LHCN-M2 (cell line): ENCODE data around the gene MAN2A1. TPM values are rescaled to one million over a fixed set of nuclear protein-coding genes. Genes with fewer than 3 reads are reported as not detected.

ENCODE experiments used
- DNase-seq: peaks from one replicate; pipeline ENCODE4 v3.0.0-alpha.2; 2012; ENCODE audit warnings: low read depth
- total RNA-seq: library from RNA; depleted of rRNA; stranded (reverse); fragments of >200 nt; gene quantifications from 2 replicates; pipeline ENCODE4 v1.2.3, GENCODE V29; 2014

The MAN2A1 gene
- total RNA-seq, 1 experiment from 2014 or later = 129 TPM

- no peak for DNase-seq
Measured at GRCh38 chr5:109903061-109903460, 213.3 kb downstream of the MAN2A1 start.

- DNase-seq = peak; percentile 51
Measured at GRCh38 chr5:109905906-109906305, 216.2 kb downstream of the MAN2A1 start.

DNA sequence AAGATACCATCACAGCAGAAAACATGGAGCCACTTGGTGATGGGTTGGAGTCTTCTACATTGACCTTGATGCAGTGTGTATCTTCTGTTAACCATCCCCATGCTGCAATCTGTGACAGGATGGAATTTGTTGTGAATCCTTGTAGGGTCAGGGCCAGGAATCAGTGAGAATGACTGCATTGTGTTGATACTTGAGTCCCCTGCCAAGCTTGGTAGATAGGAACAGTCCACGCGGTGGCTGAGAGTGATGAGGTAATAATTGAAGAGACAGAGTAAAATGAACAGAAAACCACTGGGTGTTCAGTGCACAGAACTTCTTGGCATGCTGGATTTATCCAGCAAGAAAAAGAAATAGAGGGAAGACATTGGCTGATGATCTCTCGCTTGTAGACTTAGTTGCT, 217.5 kb downstream of the MAN2A1 start:
- peak; percentile 55 for DNase-seq

DNA sequence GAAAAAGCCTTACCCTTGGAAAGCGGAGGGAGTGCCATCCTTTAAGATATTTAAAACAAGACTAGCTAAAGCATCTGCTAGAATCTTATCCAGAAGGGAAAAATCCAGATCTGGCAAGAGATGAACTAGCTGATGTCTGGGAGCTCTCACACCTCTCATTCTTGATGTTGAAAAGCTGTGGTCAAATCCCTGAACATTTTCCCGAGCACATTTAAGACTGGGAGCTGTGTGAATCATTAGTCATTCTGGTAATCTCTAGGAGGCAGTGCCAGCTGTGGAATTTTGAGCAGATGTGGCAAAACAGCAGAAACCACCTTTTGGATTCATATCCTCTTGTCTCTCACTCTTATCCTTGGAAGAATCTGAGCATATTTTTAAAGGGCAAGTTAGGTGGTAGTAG, 218.0 kb downstream of the MAN2A1 start:
- peak; percentile 98 for DNase-seq

DNA sequence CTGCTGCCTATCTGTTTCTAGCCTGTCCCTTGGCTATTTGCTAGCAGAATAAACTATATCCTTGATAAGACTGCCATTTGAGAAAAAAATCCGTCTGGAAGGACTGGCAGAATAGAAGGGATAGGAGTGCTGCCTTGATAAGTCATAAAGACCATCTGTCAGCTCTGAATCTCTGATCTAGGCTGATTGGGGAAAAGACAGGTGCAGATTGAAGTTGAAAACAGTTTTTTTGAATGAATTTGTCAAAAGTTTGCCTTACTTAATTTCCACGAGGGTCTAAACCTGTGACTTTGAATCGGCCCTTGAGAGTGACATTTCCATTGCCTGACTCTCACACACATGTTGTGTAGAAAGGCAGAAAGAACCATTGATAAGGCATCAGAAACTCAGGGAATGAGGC, 218.6 kb downstream of the MAN2A1 start:
- peak; percentile 43 for DNase-seq

DNA sequence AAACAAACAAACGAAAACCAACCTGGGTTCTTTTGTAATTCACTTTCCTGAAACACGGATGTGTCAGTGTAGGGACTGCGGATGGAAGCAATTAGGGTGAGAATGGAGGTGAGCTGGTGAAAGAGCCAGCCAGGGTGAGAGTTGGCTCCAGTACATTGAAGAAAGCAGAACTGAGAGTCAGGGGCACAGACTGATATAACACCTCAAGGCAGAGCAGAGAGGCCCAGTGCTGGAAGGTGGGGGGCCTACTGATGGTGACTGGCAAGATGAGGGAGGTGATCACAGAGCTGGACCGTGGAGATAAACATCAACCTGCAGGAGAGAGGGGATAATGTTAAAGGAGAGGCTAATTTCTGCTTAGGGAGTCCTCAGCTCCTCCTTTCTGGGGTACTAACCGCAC, 221.1 kb downstream of the MAN2A1 start:
- no peak for DNase-seq

DNA sequence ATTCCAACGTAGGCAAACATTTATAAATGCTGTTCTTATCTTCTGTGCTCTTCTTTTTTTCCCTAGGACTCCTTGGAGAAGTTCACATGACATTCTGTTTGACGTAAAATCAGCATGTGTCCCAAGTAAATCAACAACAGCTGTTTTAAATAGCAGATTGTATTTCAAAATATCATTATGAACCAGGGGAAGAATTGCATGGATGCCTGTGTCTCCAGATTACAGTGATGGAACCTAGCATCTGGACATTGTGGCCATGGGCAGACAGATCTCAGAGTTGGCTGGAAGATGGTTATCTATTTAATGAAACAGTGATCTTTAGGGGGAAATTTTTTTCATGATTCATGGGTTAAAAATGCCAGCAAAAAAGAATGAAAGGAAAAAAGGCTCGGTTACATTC, 222.0 kb downstream of the MAN2A1 start:
- peak; percentile 97 for DNase-seq

GRCh38 chr5:109914906-109915305, 225.2 kb downstream of the MAN2A1 start:
- no peak for DNase-seq

DNA sequence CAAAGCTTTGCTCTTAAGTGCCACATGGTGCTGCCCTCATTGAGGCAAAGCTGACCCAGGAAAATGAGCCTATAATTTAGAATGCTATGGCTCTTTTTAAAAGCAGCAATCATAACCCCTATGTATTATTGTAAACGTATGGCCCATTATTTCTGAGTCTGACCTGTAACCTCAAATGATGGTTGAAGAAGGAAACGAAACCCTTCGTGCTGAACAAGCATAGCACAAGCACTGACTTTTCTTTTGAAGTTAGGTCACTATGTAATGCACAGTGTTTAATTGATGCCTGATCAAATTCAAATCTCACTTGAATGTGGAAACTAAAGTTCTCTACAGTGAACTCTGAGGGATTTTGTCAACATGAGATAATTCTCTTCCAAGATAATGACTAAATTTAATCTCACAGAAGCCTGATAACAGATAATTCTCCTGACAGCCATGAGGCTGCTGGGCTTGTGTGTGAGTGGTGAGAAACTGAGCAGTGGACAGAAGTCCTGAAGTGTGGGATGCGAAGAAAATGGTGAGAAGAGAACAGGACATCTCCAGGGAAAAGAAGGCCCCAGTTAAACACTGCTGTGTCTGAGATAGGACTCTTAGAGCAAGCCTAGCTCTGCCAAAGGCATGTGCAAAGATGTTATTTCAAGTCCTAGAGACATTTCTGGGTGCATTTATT, 226.9 kb downstream of the MAN2A1 start:
- DNase-seq = no peak
